ENCODE data around the gene DENND2D. TPM values are rescaled to one million over a fixed set of nuclear protein-coding genes. Genes with fewer than 3 reads are reported as not detected.

DENND2D gene
- total RNA-seq, 1 donor from 2014 or later, result 2.6 TPM

- Mint-ChIP-seq H3K36me3 (ENCODE audit: insufficient read depth) (no peaks in the 10 kb centered on the region), H3K27me3 (peaks cover 19% of the 10 kb centered on the region), H3K4me1 (ENCODE audit: low read depth) (peaks cover 18% of the 10 kb centered on the region), H3K9me3 (ENCODE audit: low read depth) (peaks cover 3% of the 10 kb centered on the region), H3K27ac (no peak overlapping the region), H3K4me3 (ENCODE audit: low read depth) (no peak overlapping the region)
- no peak for DNase-seq (ENCODE audit: low spot score, unreplicated experiment)
- no peak for TF ChIP-seq CTCF (IDR thresholded peaks at IDR 0.05; ENCODE audit: unreplicated experiment)
Measured at GRCh38 chr1:111203681-111204200, 3.3 kb upstream of the DENND2D start.

DNA sequence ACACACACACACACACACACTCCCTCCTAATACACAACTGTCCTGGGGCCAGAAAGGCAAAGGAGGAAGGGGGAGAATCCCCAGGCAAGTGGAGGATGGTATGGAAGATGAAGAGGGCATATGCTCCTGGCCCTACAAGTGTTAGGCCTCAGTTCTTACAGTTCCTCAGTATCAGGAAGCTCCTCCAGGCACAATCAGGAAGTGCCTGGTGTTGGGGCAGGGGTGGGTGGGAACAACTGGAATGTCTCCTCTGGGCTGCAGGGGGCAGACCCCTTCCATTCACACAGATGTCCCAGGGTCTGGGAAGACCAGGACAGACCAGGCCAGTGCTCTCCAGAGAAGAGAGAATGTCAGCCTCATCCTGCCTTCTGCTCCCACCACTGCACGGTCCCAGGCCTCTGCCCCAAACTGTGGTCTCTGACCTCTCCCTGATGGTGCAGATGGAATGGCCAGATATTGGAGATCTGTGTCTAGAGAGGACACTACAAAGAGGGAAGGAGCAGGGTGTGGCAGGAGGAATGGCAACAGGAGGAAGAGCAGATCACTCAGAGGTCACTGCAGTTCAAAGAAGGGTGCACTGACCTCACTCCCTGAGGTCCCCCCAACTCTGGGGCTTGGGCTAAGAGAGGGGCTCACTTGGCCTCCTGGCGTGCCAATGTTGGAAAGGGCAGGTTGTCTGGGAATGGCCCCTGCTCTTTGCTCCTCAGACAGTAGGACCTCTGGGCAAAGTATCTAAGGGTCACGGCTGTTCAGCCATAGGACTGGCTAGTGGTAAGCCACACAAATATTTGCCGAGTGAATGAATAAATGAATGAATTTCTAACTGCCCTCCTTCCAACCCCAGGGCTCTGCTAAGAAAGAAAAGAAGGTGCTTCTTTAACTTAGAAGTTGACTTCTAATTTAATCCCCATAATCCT, 2.5 kb upstream of the DENND2D start:
- Mint-ChIP-seq H3K27ac (peak overlapping the region; percentile 74), H3K9me3 (ENCODE audit: low read depth) (peaks cover 3% of the 10 kb centered on the region), H3K27me3 (peaks cover 16% of the 10 kb centered on the region), H3K36me3 (ENCODE audit: insufficient read depth) (no peaks in the 10 kb centered on the region), H3K4me3 (ENCODE audit: low read depth) (no peak overlapping the region), H3K4me1 (ENCODE audit: low read depth) (peaks cover 20% of the 10 kb centered on the region)
- DNase-seq (ENCODE audit: low spot score, unreplicated experiment), result no peak
- no peak for TF ChIP-seq CTCF (IDR thresholded peaks at IDR 0.05; ENCODE audit: unreplicated experiment)

DNA sequence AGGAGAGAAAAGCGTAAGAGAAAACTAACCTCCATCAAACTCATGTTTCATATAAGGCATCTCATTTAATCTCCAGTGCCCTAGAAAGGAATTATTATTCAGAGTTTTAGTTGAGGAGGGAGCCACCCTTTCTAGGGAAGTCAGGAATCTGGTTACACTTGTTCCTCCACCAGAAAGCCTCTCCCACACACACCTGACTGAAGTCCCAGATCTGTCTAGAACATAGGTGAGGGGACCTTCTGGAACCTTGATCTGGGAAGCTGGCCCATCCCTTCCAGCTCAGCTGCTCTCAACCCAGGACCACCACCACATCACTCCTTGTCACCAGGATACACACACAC, 1.9 kb upstream of the DENND2D start:
- Mint-ChIP-seq H3K27me3 (peaks cover 16% of the 10 kb centered on the region), H3K4me3 (ENCODE audit: low read depth) (no peak overlapping the region), H3K9me3 (ENCODE audit: low read depth) (peaks cover 3% of the 10 kb centered on the region), H3K4me1 (ENCODE audit: low read depth) (peaks cover 20% of the 10 kb centered on the region), H3K27ac (peak overlapping the region; percentile 74), H3K36me3 (ENCODE audit: insufficient read depth) (no peaks in the 10 kb centered on the region)
- TF ChIP-seq CTCF (IDR thresholded peaks at IDR 0.05; ENCODE audit: unreplicated experiment), result no peak
- no peak for DNase-seq (ENCODE audit: low spot score, unreplicated experiment)

DNA sequence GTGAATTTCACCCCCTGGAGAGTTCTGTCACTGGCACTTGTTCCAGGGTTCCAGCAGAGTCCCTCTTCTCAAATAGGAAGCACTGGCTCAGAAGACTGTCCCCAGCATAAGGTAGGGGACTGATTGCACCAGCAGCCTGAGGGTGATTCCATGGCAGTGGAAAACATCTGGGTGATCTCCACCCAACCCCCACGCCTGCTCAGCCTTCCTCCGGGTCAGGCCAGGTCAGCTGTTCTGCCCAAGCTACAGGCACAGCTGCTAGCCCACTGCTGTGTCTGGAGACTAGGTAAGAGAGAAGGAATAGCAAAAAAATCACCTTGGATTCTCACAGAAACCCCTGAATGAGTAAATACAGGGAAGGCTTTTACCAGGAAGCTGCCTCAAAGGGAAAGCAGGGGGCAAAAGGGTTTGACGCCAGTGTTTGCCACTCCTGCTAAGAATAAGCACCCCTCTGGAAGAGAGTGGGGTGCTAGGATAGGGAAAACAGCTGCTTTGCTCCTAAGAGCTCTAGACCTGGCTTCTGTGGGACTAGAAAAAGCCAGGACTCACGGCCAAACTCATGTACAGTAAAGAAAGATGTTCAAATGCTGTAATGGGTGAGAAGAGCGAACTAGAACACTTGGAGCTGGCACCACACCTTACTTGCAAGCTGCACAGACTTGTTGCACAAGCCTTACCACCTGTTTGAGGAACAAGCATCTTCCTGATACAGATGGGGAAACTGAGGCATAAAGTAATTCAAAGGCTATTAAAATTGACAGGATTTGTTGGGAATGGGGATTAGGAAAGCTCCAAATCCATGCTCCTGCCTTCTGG, 1.0 kb upstream of the DENND2D start:
- TF ChIP-seq CTCF (IDR thresholded peaks at IDR 0.05; ENCODE audit: unreplicated experiment), result no peak
- no peak for DNase-seq (ENCODE audit: low spot score, unreplicated experiment)
- H3K36me3 Mint-ChIP-seq (ENCODE audit: insufficient read depth), result no peaks in the 10 kb centered on the region
- peaks cover 17% of the 10 kb centered on the region for H3K27me3 Mint-ChIP-seq
- peaks cover 20% of the 10 kb centered on the region for H3K4me1 Mint-ChIP-seq (ENCODE audit: low read depth)
- peaks cover 3% of the 10 kb centered on the region for H3K9me3 Mint-ChIP-seq (ENCODE audit: low read depth)
- no peak overlapping the region for H3K4me3 Mint-ChIP-seq (ENCODE audit: low read depth)
- H3K27ac Mint-ChIP-seq, result no peak overlapping the region

DNA sequence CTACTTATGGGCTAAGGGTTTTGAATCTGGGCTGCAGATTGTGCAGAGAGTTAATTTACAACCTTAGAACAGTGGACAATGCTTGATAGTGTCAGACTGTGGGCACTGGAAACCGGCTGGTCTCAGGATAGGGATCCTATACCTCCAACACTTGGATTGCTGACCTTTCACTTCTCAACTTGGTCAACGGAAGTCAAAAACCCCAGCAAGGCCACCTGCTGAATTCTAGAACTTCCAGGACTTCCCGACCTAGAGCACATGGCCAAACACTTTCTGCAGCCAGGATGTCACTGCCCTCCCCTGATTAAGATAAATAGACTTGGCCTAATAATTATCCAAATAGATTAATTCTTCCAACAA, 336 bp upstream of the DENND2D start:
- H3K9me3 Mint-ChIP-seq (ENCODE audit: low read depth), result no peaks in the 10 kb centered on the region
- H3K27me3 Mint-ChIP-seq, result peaks cover 14% of the 10 kb centered on the region
- H3K4me3 Mint-ChIP-seq (ENCODE audit: low read depth), result no peak overlapping the region
- DNase-seq (ENCODE audit: low spot score, unreplicated experiment), result no peak
- H3K36me3 Mint-ChIP-seq (ENCODE audit: insufficient read depth), result no peaks in the 10 kb centered on the region
- peaks cover 20% of the 10 kb centered on the region for H3K4me1 Mint-ChIP-seq (ENCODE audit: low read depth)
- no peak overlapping the region for H3K27ac Mint-ChIP-seq
- TF ChIP-seq CTCF (IDR thresholded peaks at IDR 0.05; ENCODE audit: unreplicated experiment), result no peak

Data from progenitor cell of endocrine pancreas (in vitro differentiated cells).